Stomach smooth muscle (tissue), 2 donors: ENCODE data around the gene FNDC4.

ENCODE experiments used
- H3K27ac ChIP-seq: one replicate; pipeline ENCODE4 v1.7.0; 2013; ENCODE audit warnings: mild to moderate bottlenecking, low read length, inconsistent platforms
- H3K27me3 ChIP-seq, 2 donors: one replicate each; pipeline ENCODE4 v1.7.0; 2013; ENCODE audit warnings: low read length in 2 of 2; ENCODE audit not compliant: insufficient read depth in 2 of 2, control insufficient read depth in 1 of 2
- H3K36me3 ChIP-seq, 2 donors: one replicate each; pipeline ENCODE4 v1.7.0; 2013; ENCODE audit warnings: low read length in 2 of 2; ENCODE audit not compliant: control insufficient read depth in 2 of 2, insufficient read depth in 2 of 2
- H3K4me1 ChIP-seq: one replicate; pipeline ENCODE4 v1.7.0; 2013; ENCODE audit warnings: low read length; ENCODE audit not compliant: control insufficient read depth, insufficient read depth
- H3K4me3 ChIP-seq, 2 donors: one replicate each; pipeline ENCODE4 v1.7.0; 2013; ENCODE audit warnings: low read length in 2 of 2
- H3K9ac ChIP-seq, 2 donors: one replicate each; pipeline ENCODE4 v1.7.0; 2013; ENCODE audit warnings: low read length in 2 of 2, mild to moderate bottlenecking in 1 of 2
- H3K9me3 ChIP-seq, 2 donors: one replicate each; pipeline ENCODE4 v1.7.0; 2013; ENCODE audit warnings: low read length in 2 of 2; ENCODE audit not compliant: control insufficient read depth in 2 of 2
- donor health status: healthy.
- donor health status: Pancreatic carcinoma.

The FNDC4 gene

GRCh38 chr2:27518113-27518781 is 23.2 kb upstream of the FNDC4 start:
- H3K36me3 ChIP-seq = no peaks in the 10 kb centered on the region
- H3K9ac ChIP-seq = no peak overlapping the region
- no peak overlapping the region for H3K27ac ChIP-seq
- H3K9me3 ChIP-seq = no peaks in the 10 kb centered on the region
- no peak overlapping the region for H3K4me3 ChIP-seq
- H3K27me3 ChIP-seq = peaks cover 0 to 9% of the 10 kb centered on the region in 2 donors
- H3K4me1 ChIP-seq = no peaks in the 10 kb centered on the region

- no peak overlapping the region for H3K9ac ChIP-seq
- no peaks in the 10 kb centered on the region for H3K36me3 ChIP-seq
- H3K27me3 ChIP-seq = no peaks in the 10 kb centered on the region
- H3K4me3 ChIP-seq = no peak overlapping the region
- no peaks in the 10 kb centered on the region for H3K4me1 ChIP-seq
- H3K9me3 ChIP-seq = no peaks in the 10 kb centered on the region
- no peak overlapping the region for H3K27ac ChIP-seq
Observed at GRCh38 chr2:27509326-27509725, 14.3 kb upstream of the FNDC4 start.

GRCh38 chr2:27507293-27507692 is 12.3 kb upstream of the FNDC4 start:
- Histone ChIP-seq H3K27me3 (no peaks in the 10 kb centered on the region), H3K4me3 (no peak overlapping the region), H3K9me3 (no peaks in the 10 kb centered on the region), H3K4me1 (no peaks in the 10 kb centered on the region), H3K27ac (no peak overlapping the region), H3K36me3 (no peaks in the 10 kb centered on the region), H3K9ac (no peak overlapping the region)

- H3K27me3 ChIP-seq = no peaks in the 10 kb centered on the region
- H3K4me3 ChIP-seq = no peak overlapping the region
- H3K9me3 ChIP-seq = no peaks in the 10 kb centered on the region
- no peak overlapping the region for H3K9ac ChIP-seq
- no peaks in the 10 kb centered on the region for H3K4me1 ChIP-seq
- H3K27ac ChIP-seq = no peak overlapping the region
- H3K36me3 ChIP-seq = no peaks in the 10 kb centered on the region
Observed at GRCh38 chr2:27506587-27506986, 11.6 kb upstream of the FNDC4 start.

- Histone ChIP-seq H3K4me1 (no peaks in the 10 kb centered on the region), H3K27ac (no peak overlapping the region), H3K9me3 (no peaks in the 10 kb centered on the region), H3K4me3 (no peak overlapping the region), H3K9ac (no peak overlapping the region), H3K27me3 (peaks cover 0 to 8% of the 10 kb centered on the region in 2 donors), H3K36me3 (no peaks in the 10 kb centered on the region)
Observed at GRCh38 chr2:27502142-27502541, 7.1 kb upstream of the FNDC4 start.

GRCh38 chr2:27501042-27501441 is 6.0 kb upstream of the FNDC4 start:
- H3K27ac ChIP-seq = no peak overlapping the region
- H3K9ac ChIP-seq = no peak overlapping the region
- no peak overlapping the region for H3K4me3 ChIP-seq
- H3K36me3 ChIP-seq = no peaks in the 10 kb centered on the region
- H3K4me1 ChIP-seq = no peaks in the 10 kb centered on the region
- H3K9me3 ChIP-seq = no peaks in the 10 kb centered on the region
- H3K27me3 ChIP-seq = peaks cover 4 to 13% of the 10 kb centered on the region in 2 donors

GRCh38 chr2:27498975-27499374 is 4.0 kb upstream of the FNDC4 start:
- H3K9ac ChIP-seq = no peak overlapping the region
- no peaks in the 10 kb centered on the region for H3K9me3 ChIP-seq
- H3K4me1 ChIP-seq = peaks cover 9% of the 10 kb centered on the region
- H3K4me3 ChIP-seq = no peak overlapping the region
- peaks cover 4 to 13% of the 10 kb centered on the region in 2 donors for H3K27me3 ChIP-seq
- H3K36me3 ChIP-seq = no peaks in the 10 kb centered on the region
- H3K27ac ChIP-seq = no peak overlapping the region

- H3K4me3 ChIP-seq = no peak overlapping the region
- no peak overlapping the region for H3K9ac ChIP-seq
- no peaks in the 10 kb centered on the region for H3K9me3 ChIP-seq
- H3K4me1 ChIP-seq = peaks cover 12% of the 10 kb centered on the region
- peaks cover 0 to under 1% of the 10 kb centered on the region in 2 donors for H3K36me3 ChIP-seq
- H3K27ac ChIP-seq = no peak overlapping the region
- peaks cover 4 to 13% of the 10 kb centered on the region in 2 donors for H3K27me3 ChIP-seq
Observed at GRCh38 chr2:27497288-27497627, 2.3 kb upstream of the FNDC4 start.

GRCh38 chr2:27496357-27497287 is 1.6 kb upstream of the FNDC4 start, which contains the start of gene GCKR:
TSS of gene GCKR (plus strand) at chr2:27496839. CDS start at chr2:27496905, 66 bp downstream.
- peaks cover 0 to 3% of the 10 kb centered on the region in 2 donors for H3K36me3 ChIP-seq
- no peak within 1 kb of the TSS for H3K4me3 ChIP-seq
- peaks cover 4 to 13% of the 10 kb centered on the region in 2 donors for H3K27me3 ChIP-seq
- H3K9me3 ChIP-seq = no peaks in the 10 kb centered on the region
- no peak within 1 kb of the TSS for H3K27ac ChIP-seq
- H3K9ac ChIP-seq = no peak within 1 kb of the TSS
- H3K4me1 ChIP-seq = peaks cover 12% of the 10 kb centered on the region

- H3K4me3 ChIP-seq = no peak overlapping the region
Observed at GRCh38 chr2:27495840-27496356, 898 bp upstream of the FNDC4 start.

More at GRCh38 chr2:27495840-27496356, 898 bp upstream of the FNDC4 start:
- Histone ChIP-seq H3K27ac (no peak overlapping the region), H3K4me1 (peaks cover 12% of the 10 kb centered on the region), H3K27me3 (peaks cover 4 to 13% of the 10 kb centered on the region in 2 donors), H3K9ac (no peak overlapping the region), H3K9me3 (no peaks in the 10 kb centered on the region), H3K36me3 (peaks cover 0 to 3% of the 10 kb centered on the region in 2 donors)
